GM15510 (cell line): ENCODE results near the gene TRIM26.

Source experiments
- POLR2A ChIP-seq: IDR thresholded peaks from 3 replicates; pipeline ENCODE4 v1.6.1; 2011; ENCODE audit warnings: borderline replicate concordance; ENCODE audit not compliant: insufficient read length; ENCODE audit errors: extremely low read depth

TRIM26 gene

DNA sequence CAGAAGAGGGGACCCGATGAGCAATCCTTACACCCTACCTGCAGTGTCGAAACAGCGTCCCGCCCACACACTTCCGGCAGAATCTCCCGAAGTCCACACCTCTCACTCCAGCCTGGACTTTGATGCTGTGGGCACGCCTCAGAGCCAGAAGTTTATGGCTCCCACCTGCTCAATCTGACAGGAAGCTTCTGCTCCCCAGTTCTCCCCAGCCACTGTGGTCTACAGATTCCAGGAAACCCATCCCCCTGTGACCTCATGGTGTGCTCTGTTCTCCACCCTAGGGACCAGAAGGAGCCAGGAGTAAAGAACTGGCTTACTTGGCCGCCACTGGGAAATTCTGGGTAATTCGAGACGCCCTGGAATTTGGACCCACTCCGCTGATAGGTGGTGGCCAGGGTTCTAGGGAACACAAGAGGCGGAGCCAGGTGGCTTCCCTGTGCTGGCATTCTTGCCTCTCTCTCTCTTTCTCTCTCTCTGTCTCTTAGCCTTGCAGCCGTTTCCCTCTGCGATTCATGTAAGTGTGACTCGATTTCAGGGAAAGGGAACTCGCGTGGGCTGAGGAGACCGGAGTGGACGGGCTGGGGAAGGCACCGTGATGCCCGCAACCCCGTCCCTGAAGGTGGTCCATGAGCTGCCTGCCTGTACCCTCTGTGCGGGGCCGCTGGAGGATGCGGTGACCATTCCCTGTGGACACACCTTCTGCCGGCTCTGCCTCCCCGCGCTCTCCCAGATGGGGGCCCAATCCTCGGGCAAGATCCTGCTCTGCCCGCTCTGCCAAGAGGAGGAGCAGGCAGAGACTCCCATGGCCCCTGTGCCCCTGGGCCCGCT, 49.9 kb downstream of the TRIM26 start, which contains the start of gene TRIM15:
TRIM15 (plus strand) TSS at position 457 of the 828 bp plus-strand sequence; CDS start at position 596, 139 bp downstream.
- TF ChIP-seq POLR2A, result no peak

DNA sequence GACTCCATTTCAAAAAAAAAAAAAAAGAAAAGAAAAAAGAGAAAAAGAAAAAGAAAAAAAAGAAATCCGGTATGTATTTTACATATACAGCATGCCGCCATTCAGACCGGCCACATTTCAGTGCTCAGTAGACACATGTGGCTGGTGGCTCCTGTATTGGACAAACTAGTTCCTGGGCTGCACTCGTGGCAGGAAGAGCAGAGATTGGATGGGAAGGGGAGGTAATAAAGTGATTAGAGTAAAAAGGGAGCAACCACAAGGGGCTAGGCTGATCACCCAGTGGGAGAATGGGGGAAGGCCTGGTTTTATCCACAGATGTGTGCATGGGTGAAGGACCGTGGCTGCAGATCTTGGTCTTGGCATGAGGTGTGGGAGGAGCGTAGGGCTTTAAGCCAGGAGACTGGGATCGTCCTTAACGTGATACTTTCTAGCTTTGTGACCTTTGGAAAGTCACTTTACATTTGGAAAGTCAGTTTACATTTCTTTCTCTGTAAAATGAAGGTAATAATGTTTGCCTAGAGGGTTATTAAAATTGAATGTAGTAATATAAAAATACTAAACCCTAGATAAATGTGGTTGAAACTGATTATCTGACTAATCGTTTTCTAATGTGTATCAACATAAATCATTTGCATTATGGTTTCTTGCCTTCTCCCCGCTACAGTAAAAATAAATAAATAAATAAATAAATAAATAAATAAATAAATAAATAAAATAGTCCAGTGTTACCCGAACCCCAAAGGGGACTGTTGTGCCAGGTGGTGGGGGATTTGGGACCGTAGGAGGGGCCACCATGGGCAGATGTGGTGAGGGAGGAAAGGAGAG, 50.7 kb downstream of the TRIM26 start:
- no peak for TF ChIP-seq POLR2A

DNA sequence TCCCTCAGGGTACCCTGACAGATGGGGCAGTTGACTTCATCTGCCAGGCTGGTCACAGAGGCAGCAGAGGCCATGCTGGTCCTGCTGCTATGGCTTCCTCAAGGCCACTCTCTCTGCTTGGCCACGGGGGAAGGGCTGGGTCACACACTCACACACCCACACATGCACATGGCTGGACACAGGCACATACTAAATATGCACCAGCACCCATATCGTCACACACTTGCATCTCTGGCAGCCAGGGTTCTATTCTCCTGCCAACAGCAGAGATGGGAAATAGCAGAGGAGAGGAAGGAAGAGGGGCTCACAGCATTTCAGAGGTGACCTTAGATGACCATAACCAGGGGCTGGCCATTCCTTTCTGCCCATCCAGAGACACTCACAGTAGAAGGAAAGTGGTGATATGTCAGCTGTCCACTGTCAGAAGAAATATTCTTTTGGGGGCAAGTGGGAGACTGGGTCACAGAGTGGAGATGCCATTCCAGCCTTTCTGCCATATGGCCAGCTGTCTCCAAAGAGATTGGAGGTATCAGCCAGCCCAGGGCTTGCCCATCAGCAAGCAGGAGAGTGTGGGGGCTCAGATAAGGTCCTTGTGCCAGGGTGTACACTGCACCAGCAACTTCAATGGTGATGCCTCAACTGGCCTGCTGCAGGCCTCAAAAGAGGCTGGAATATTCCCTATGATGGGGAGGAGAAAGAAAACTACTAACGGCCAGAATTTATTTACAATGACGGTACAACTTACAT, 52.2 kb downstream of the TRIM26 start, which contains the start of gene TRIM10:
TRIM10 (minus strand) TSS at position 427 of the 747 bp plus-strand sequence; CDS start at position 74, 353 bp downstream.
- no peak for TF ChIP-seq POLR2A

DNA sequence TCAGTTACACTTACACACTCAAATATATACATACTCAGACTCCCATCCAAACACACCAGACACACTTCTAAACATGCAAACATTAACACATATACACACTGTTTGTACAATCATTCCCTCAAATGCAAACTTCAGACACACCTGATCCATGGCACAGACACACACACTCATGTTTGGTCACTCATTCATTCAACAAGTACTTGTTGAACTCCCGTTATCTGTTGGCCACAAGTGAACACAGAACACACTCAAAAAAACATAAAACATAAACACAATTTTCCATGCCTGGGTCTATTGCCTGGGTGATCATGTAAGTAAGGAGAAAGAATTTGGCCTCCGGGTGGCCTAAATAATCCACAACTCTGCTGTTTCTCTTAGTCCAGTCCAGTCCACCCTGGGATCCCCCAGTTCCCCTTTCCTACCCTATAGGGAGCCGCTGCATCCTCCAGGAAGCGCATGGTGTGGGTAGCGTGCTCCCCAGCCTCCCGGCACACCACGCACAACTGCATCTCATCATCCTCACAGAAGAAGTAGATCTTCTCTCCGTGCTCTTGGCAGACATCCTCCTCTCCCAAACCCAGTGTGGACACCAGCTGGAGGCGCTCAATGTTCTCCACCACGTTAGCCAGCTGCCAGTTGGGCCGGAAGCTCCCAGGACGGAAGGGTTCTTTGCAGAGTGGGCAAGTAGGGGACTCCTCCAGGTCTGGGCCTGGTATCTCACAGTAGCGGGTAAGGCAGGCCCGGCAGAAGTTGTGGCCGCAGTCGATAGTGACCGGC, 53.0 kb downstream of the TRIM26 start:
- no peak for TF ChIP-seq POLR2A

DNA sequence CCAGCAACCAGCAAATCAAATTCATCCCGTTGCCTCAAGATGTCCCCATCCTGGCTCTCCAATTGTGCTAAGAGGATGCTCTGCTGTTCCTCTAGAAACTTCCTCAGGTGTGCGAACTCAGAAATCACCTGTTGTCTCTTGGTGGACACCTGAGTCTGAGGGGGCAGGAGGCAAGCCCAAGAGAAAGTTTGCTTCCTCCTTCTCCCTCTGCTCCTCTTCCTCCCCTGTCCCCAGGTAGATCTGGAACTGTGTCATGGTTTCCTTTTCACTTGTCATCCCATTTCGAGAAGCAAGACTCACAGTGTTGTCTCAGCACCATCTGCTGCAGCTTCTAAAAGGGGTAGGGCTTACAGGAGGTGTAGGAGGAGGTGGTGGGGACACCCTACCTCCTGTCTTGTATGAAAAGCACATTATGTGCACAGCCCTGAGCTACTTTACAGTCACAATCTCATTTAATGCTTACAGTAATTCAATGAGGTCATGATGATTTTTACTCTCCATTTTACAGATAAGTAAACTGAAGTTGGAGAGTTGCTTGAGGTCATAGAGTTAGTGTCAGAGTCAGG, 54.6 kb downstream of the TRIM26 start:
- TF ChIP-seq POLR2A, result no peak

DNA sequence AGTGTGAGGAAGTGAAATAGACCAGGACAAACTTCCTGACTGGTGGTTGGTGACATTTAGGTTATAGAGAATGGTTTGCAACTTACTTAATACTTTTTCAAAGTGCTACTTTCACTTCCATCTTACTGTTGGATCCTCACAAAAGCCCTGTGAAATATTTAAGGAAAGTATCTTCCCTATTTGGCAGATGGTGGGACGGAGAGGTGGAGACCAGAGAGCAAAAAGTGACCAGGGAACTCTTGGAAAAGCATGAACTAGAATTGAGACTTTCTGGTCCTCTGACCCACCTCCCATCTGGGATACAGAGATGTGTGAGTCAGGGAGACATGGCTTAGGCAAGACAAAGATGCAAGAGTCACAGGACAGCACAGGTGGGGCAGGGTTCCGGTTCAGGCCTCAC, 55.2 kb downstream of the TRIM26 start:
- no peak for TF ChIP-seq POLR2A

DNA sequence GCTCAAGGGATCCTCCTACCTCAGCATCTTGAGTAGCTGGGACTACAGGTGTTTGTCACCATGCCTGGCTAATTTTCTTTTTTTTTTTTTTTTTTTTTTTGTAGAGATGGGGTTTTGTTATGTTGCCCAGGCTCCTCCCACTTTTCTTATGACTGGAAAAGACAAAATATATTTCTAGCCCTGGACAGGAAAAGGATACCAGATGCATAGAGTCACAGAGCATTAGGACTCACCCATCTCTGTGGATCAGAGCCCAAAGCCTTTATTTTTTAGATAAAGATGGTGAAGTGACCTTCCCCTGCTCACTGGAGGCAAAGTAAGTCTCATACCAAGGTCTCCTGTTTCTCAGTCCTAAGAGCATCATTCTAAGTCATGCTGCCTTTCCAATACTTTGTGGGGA, 55.6 kb downstream of the TRIM26 start:
- no peak for TF ChIP-seq POLR2A

DNA sequence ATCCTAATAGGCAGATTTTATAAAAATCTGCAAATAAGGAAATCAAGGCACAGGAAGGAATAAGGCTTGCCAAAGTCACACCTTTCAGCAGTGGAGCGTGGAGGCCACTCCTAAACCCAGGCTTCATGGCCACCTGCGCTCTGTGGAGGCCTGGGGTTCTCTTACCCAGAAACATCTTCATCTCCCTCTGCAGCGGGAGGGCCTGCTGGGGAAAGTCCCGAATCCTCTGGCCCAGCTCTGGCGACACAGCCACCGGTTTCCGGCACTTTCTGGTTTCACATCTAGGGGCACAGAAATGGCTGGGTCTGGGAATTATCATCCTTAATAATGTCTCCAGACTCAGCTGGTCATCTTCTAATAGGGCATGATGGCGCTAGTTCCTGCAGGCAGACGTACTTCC, 56.4 kb downstream of the TRIM26 start:
- no peak for TF ChIP-seq POLR2A

DNA sequence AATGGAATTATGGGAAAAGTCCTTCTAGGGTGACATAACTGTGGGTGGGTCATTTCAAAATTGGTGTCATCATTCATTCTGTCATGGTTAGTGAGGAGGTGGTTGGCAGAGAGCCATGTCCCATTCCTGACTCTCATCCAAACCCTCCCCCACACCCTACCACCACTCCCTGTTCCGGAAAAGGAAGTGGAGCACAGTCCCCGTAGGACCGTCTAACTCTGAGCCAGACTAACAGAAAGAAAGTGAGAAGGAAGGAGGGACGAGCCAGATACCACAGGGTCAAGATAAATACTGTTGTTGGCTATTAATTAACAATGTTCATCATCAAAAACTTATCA, 57.0 kb downstream of the TRIM26 start:
- no peak for TF ChIP-seq POLR2A

DNA sequence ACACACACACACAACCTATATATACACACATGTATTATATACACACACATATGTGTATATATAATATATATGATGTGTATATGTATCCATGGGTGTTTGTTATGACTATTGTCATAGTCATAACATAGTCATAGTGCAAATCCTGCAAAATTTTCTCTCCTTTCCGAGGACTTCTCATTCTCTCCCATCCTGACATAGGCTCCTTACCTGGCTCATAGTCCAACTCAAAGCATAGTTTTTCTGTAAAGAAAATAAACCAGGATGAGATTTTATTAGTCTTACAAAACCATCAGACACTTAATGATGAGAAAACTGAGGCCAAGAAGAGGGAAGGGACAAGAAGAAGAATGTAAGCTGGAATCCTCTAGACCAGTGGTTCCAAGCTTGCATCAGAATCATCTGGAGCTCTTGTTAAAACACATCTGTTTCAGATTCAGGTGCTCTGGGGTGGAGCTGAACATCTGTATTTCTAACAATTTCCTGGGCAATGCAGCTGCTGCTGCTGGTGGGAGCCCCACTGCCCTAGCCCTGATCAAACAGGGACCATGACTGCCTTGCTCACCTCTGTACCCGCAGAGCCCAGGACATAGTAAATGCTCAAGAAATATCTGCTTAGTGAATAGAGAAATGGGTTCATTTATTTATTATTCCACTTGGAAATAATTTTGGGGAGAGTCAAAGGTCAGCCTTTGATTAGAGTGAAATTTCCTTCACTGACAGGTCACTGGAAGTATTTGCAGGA, 57.5 kb downstream of the TRIM26 start:
- no peak for TF ChIP-seq POLR2A

DNA sequence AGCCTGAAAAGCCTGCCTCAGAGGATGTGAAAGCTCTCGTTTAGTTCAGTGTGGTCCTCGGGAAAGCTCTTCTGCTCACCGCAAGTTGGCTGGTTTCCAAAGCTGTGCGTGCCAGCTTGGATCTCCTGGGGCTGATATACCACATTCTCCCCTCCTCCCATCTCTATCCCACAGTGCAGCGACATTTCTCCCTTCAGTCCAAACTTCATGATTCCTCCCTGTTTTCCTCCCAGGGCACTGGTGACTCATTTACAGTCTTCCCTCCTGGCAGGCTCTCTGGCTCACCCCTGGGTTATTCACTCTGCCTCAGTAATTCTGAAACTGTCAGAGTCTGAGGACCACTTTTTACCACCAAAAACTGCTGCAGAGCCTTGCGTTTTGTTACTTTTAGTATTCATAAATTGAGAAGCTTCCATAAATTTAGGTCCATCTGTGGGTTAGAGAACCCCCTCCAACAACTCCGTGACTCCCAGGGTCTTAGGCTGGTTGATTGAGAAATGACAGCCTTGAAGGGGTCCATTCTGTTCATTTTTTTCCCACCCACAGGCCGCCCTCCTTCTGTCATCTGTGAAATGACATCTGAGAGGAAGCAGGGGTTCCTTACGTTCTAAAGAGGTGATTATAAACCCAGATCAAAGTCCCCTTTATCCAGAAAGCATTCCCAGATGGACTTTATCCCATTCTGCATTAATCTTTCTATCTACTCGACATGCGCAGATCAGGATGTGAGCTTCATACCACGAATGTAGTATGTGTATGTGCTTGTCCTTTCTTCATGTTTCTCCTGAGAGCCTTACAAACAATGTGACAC, 58.3 kb downstream of the TRIM26 start:
- TF ChIP-seq POLR2A, result no peak

DNA sequence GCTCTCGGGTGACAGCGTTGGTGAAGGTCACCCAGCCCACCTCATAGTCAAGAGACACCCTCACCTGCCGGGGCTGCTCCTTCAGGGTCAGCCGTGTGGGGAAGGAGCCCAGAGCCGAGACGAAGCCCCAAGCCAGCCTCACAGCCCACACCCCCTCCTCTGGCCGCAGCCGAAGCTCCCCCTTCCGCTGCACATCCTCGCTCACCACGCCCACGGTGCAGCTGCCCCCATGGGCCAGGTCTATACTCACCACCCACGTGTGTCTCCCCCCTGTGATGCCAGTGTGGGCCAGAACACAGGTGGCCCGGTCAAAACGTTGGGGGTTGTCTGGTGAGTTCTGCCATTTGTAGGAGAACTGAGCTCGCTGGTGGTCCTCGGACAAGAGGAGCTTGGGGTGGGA, 59.1 kb downstream of the TRIM26 start:
- no peak for TF ChIP-seq POLR2A

DNA sequence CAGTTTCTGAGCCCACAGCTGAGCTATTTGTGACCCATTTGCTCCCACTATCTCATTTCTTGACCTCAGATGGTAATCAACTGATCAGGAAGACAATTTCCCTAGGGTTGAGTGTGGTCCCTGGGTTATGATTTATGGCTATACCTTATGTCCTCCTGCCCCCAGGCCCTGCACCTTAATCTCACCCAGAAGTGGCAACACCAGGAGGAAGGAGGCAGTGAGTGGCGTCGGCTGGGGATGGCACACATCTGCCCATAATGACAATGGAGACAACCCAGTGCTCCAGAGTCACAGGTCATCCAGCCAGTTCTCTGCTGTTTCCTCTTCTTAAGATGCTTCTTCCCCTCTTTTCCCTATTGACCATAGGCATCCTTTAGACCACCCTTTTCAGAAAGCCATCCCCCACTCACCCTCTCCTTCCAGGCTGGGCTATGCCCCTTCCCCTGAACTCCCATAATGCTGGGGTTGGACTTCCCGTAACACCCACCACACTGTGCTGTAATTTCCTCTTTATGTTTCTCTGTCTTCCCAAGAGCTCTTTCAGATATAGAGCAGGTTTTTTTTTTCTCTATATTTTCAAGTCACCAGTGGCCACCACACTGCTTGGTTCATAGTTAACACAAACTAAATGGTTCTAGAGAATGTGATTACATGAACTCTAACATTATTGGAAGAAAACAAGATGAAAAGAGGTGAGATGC, 60.1 kb downstream of the TRIM26 start:
- no peak for TF ChIP-seq POLR2A
